Erythroblast (primary cell): ENCODE results near the gene CSNK1G2.

Source experiments
- GATA1 ChIP-seq: IDR thresholded peaks from 2 replicates; pipeline ENCODE4 v1.6.1; 2011; ENCODE audit warnings: low read depth, mild to moderate bottlenecking, control low read depth, low read length, moderate library complexity
- POLR2A ChIP-seq: IDR thresholded peaks from 2 replicates; pipeline ENCODE4 v1.6.1; 2011; ENCODE audit warnings: mild to moderate bottlenecking, low read length

DNA sequence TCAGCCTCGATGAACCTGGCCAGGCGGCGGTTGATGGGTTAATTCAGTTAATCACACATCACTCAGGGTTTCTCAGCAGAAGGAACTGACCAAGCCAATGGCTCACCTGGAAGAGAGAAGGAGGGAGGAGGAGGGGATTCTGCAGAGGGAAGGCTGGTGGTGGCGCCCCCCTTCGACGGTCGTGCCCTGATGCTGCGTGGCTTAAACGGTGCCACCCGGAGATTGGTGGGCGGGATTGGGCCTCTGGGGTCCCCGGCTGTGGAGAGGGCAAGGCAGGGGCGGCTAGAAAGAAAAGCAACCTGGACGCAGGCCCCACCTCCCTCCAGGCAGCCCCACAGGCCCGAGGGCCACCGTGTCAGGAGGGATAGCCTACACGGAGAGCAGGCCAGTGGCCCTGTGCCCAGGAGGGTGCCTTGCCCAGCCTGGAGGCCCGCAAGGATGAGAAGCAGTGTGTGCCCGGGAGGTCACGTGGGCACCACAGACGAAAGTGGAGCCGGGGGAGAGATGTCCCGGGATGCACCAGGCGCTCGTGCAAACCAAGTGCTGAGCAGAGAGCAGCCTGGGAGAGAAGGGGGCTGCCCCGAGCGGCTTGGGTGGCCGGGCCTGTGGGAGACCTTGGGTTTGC, 16.0 kb downstream of the CSNK1G2 start:
- TF ChIP-seq POLR2A: no peak
- no peak for TF ChIP-seq GATA1
